BLaER1 treated with 17β-estradiol and CSF1 and Interleukin-3, amounts not matched to agents 10 nM and 100 nM (cell line): ENCODE measurements around the gene TRAPPC11.

Experiments
- H3K27ac ChIP-seq, 11 experiments: shearing (Covaris generic); formaldehyde crosslinking; 2 replicates each; pipeline ENCODE4 v1.8.1; 2022
- H3K27me3 ChIP-seq, 11 experiments: shearing (Covaris generic); formaldehyde crosslinking; 2 replicates each; pipeline ENCODE4 v1.8.1; 2022
- H3K36me3 ChIP-seq, 11 experiments: shearing (Covaris generic); formaldehyde crosslinking; 2 replicates each; pipeline ENCODE4 v1.8.1; 2022
- H3K4me1 ChIP-seq, 10 experiments: shearing (Covaris generic); formaldehyde crosslinking; 2 replicates each; pipeline ENCODE4 v1.8.1; 2022
- H3K4me2 ChIP-seq, 11 experiments: shearing (Covaris generic); formaldehyde crosslinking; 2 replicates each; pipeline ENCODE4 v1.8.1; 2022
- H3K4me3 ChIP-seq, 10 experiments: shearing (Covaris generic); formaldehyde crosslinking; 2 replicates each; pipeline ENCODE4 v1.8.1; 2022
- H3K9ac ChIP-seq, 11 experiments: shearing (Covaris generic); formaldehyde crosslinking; 2 replicates each; pipeline ENCODE4 v1.8.1; 2022
- H3K9me3 ChIP-seq, 11 experiments: shearing (Covaris generic); formaldehyde crosslinking; replicated peaks in 1 of 11; 2 replicates each; pipeline ENCODE4 v1.8.1; 2022
- H4K20me1 ChIP-seq, 11 experiments: shearing (Covaris generic); formaldehyde crosslinking; 2 replicates each; pipeline ENCODE4 v1.8.1; 2022
- Cebpa-rat ChIP-seq, 11 experiments: shearing (Covaris generic); IDR thresholded peaks; 2 replicates each; pipeline ENCODE4 v1.8.1; 2022

Gene TRAPPC11

DNA sequence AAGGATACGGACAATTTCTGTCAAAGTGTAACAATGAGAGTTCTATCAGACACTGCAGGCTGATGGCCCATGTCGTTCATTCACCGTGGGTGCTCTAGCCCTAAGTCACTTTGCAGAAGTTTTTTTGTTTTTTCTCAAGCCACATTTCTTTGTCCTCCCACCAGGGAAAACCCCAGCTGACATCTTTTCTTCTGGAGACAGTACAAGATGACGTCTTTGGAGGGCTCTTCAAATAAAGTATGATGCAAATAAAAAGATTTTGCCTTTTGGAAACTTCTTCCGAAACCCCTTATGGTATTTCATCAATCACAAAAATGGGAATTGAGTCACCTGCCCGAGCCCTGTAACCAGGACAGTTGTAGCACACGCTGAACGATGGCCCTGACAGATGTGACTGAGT is 73.2 kb downstream of the TRAPPC11 start:
- Histone ChIP-seq H3K4me1 (peaks cover 0 to 14% (median 0%) of the 10 kb centered on the region in 10 experiments; a peak in 4 of 20 replicates), H3K36me3 (no peaks in the 10 kb centered on the region), H3K9ac (no peak overlapping the region), H4K20me1 (no peaks in the 10 kb centered on the region), H3K4me3 (no peak overlapping the region), H3K27ac (no peak overlapping the region), H3K4me2 (no peak overlapping the region), H3K9me3 (peaks cover 0 to 4% (median 0%) of the 10 kb centered on the region in 11 experiments; a peak in 2 of 22 replicates), H3K27me3 (no peaks in the 10 kb centered on the region)
- TF ChIP-seq Cebpa-rat (IDR thresholded peaks at IDR 0.05) = no peak

GRCh38 chr4:183733181-183733580 is 74.1 kb downstream of the TRAPPC11 start:
- Histone ChIP-seq H3K36me3 (no peaks in the 10 kb centered on the region), H3K4me2 (peak overlapping the region in 1 of 11 experiments; percentile 62; a peak in 1 of 22 replicates), H3K9me3 (peaks cover 0 to 9% (median 6%) of the 10 kb centered on the region in 11 experiments; a peak in 10 of 22 replicates), H4K20me1 (no peaks in the 10 kb centered on the region), H3K4me3 (no peak overlapping the region), H3K27me3 (no peaks in the 10 kb centered on the region), H3K9ac (no peak overlapping the region), H3K4me1 (peaks cover 0 to 14% (median 0%) of the 10 kb centered on the region in 10 experiments; a peak in 4 of 20 replicates), H3K27ac (no peak overlapping the region)
- TF ChIP-seq Cebpa-rat (IDR thresholded peaks at IDR 0.05) = no peak

GRCh38 chr4:183738081-183738673 is 79.1 kb downstream of the TRAPPC11 start:
- Histone ChIP-seq H3K4me1 (peaks cover 0 to 6% (median 0%) of the 10 kb centered on the region in 10 experiments; a peak in 4 of 20 replicates), H3K4me2 (no peak overlapping the region), H3K36me3 (no peaks in the 10 kb centered on the region), H3K27ac (no peak overlapping the region), H4K20me1 (no peaks in the 10 kb centered on the region), H3K27me3 (no peaks in the 10 kb centered on the region), H3K4me3 (no peak overlapping the region), H3K9ac (no peak overlapping the region), H3K9me3 (peaks cover 0 to 11% (median 6%) of the 10 kb centered on the region in 11 experiments; a peak in 9 of 22 replicates)
- no peak for TF ChIP-seq Cebpa-rat (IDR thresholded peaks at IDR 0.05)

DNA sequence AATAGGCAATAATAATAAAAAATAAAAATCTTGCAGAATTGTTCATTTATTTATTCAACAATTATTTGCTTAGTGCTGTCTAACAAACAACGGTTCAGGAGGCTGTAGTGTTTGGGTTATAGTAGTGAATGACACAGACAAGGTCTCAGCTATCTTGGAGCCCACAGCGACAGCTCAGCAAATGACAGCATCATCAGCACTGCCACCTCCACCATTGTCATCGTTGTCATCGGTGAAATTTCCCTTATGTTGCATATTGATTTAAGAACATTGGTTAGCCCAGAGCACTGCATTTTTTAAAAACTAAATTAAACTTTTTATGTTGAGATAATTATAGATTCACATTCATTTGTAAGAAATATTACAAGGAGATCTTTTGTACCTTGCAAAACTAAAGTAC is 79.9 kb downstream of the TRAPPC11 start:
- no peaks in the 10 kb centered on the region for H3K4me1 ChIP-seq
- H3K4me2 ChIP-seq = no peak overlapping the region
- no peak overlapping the region for H3K27ac ChIP-seq
- TF ChIP-seq Cebpa-rat (IDR thresholded peaks at IDR 0.05) = no peak
- peaks cover 0 to 11% (median 6%) of the 10 kb centered on the region in 11 experiments; a peak in 9 of 22 replicates for H3K9me3 ChIP-seq
- H3K9ac ChIP-seq = no peak overlapping the region
- no peaks in the 10 kb centered on the region for H4K20me1 ChIP-seq
- H3K27me3 ChIP-seq = no peaks in the 10 kb centered on the region
- H3K4me3 ChIP-seq = no peak overlapping the region
- H3K36me3 ChIP-seq = no peaks in the 10 kb centered on the region

DNA sequence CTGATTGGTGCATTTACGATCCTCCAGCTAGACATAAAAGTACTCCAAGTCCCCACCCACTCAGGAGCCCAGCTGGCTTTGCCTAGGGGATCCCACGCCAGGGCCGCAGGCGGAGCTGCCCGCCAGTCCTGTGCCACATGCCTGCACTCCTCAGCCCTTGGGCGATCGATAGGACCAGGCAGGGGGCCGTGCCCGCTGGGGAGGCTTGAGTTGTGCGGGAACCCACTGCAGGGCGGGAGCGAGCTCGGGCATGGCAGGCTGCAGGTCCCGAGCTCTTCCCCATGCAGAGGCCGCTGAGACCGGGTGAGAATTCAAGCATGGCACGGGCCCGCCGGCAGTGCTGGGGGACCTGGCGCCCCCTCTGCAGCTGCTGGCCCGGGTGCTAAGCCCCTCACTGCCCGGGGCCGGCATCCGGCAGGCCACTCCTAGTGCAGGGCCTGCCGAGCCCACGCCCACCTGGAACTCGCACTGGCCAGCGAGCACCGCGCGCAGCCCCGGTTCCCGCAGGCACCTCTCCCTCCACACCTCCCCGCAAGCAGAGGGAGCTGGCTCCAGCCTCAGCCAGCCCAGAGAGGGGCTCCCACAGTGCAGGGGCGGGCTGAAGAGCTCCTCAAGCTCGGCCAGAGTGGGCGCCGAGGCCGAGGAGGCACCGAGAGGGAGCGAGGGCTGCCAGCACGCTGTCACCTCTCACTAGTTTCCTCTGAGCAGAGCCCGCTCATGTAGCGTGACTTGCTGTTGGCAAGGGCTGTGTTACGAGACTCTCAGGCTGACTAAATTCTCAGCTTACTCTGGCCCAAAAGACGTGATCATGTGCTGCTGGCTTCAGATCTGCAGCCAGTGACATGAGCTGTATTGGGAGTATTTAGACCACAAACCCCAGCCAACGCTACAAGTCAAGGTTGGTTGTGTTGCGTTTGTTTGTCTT is 87.5 kb downstream of the TRAPPC11 start:
- no peaks in the 10 kb centered on the region for H3K36me3 ChIP-seq
- no peak for TF ChIP-seq Cebpa-rat (IDR thresholded peaks at IDR 0.05)
- no peak overlapping the region for H3K27ac ChIP-seq
- no peak overlapping the region for H3K4me3 ChIP-seq
- H4K20me1 ChIP-seq = no peaks in the 10 kb centered on the region
- no peaks in the 10 kb centered on the region for H3K27me3 ChIP-seq
- H3K4me1 ChIP-seq = no peaks in the 10 kb centered on the region
- no peak overlapping the region for H3K9ac ChIP-seq
- H3K9me3 ChIP-seq = peaks cover 13 to 30% (median 20%) of the 10 kb centered on the region in 11 experiments
- no peak overlapping the region for H3K4me2 ChIP-seq

- peaks cover 13 to 35% (median 20%) of the 10 kb centered on the region in 11 experiments for H3K9me3 ChIP-seq
- TF ChIP-seq Cebpa-rat (IDR thresholded peaks at IDR 0.05) = no peak
- no peak overlapping the region for H3K27ac ChIP-seq
- H3K9ac ChIP-seq = no peak overlapping the region
- no peaks in the 10 kb centered on the region for H3K27me3 ChIP-seq
- H3K4me3 ChIP-seq = no peak overlapping the region
- H4K20me1 ChIP-seq = no peaks in the 10 kb centered on the region
- H3K4me2 ChIP-seq = no peak overlapping the region
- H3K36me3 ChIP-seq = no peaks in the 10 kb centered on the region
- H3K4me1 ChIP-seq = no peaks in the 10 kb centered on the region
Observed at GRCh38 chr4:183747380-183747779, 88.3 kb downstream of the TRAPPC11 start.

DNA sequence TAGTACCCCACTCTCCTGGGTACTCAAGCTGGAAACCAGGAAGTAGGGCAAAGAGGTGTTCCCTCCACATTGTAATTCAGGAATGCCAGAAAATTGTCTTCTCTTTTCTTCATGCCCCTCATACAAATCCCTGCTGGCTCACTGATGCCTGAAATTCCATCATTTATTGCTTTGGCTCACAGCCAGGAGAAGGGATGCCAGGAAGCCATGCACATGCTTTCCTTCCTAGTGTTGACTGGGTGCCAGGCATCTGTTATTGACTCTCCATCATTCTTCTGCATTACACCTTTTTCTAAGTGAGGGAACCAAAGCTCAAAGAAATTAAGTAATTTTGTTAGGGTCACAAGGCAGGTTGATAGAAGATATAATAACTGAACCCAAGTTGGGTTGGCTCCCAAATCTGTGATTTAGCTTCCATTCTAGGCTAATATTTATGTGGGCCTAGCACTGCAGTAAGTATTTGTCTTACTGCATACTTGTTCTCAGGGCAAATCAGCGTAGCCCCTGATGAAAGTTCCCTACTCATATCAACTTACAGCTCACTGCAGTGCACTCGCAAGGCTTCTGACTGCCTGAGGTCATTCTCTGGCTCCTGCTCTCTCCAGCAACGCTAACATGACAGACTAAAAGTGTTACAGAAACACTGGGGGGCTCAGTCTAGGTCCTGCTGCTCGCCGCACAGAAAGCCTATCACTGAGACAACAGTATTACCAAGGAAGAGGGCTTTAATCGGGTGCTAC is 89.0 kb downstream of the TRAPPC11 start:
- TF ChIP-seq Cebpa-rat (IDR thresholded peaks at IDR 0.05) = no peak
- peaks cover 13 to 37% (median 20%) of the 10 kb centered on the region in 11 experiments for H3K9me3 ChIP-seq
- H4K20me1 ChIP-seq = no peaks in the 10 kb centered on the region
- H3K27ac ChIP-seq = no peak overlapping the region
- no peaks in the 10 kb centered on the region for H3K27me3 ChIP-seq
- H3K4me2 ChIP-seq = no peak overlapping the region
- no peaks in the 10 kb centered on the region for H3K4me1 ChIP-seq
- no peak overlapping the region for H3K4me3 ChIP-seq
- H3K9ac ChIP-seq = no peak overlapping the region
- no peaks in the 10 kb centered on the region for H3K36me3 ChIP-seq

GRCh38 chr4:183751106-183751505 is 92.0 kb downstream of the TRAPPC11 start:
- Histone ChIP-seq H3K36me3 (no peaks in the 10 kb centered on the region), H3K27ac (no peak overlapping the region), H3K4me1 (no peaks in the 10 kb centered on the region), H3K9me3 (peaks cover 29 to 60% (median 41%) of the 10 kb centered on the region in 11 experiments), H4K20me1 (no peaks in the 10 kb centered on the region), H3K4me2 (no peak overlapping the region), H3K27me3 (no peaks in the 10 kb centered on the region), H3K4me3 (no peak overlapping the region), H3K9ac (no peak overlapping the region)
- no peak for TF ChIP-seq Cebpa-rat (IDR thresholded peaks at IDR 0.05)

- H4K20me1 ChIP-seq = no peaks in the 10 kb centered on the region
- no peak overlapping the region for H3K27ac ChIP-seq
- no peaks in the 10 kb centered on the region for H3K4me1 ChIP-seq
- no peak for TF ChIP-seq Cebpa-rat (IDR thresholded peaks at IDR 0.05)
- H3K36me3 ChIP-seq = no peaks in the 10 kb centered on the region
- H3K9ac ChIP-seq = no peak overlapping the region
- peaks cover 18 to 46% (median 29%) of the 10 kb centered on the region in 11 experiments; a peak in 21 of 22 replicates for H3K9me3 ChIP-seq
- H3K4me2 ChIP-seq = no peak overlapping the region
- no peaks in the 10 kb centered on the region for H3K27me3 ChIP-seq
- no peak overlapping the region for H3K4me3 ChIP-seq
Observed at GRCh38 chr4:183755596-183755995, 96.5 kb downstream of the TRAPPC11 start.
